NB4 (cell line): ENCODE measurements around the gene ZNF653.
A peak's percentile ranks its signal among the peaks of the same experiment; 100 is the strongest.

Experiments
- DNase-seq: peaks from one replicate; pipeline ENCODE4 v3.0.0; 2010; ENCODE audit warnings: low read depth
- H3K4me3 ChIP-seq: one replicate; pipeline ENCODE4 v1.5.1; 2011; ENCODE audit warnings: mild to moderate bottlenecking, low read depth, low read length, moderate library complexity
- MYC ChIP-seq: IDR thresholded peaks from 2 replicates; pipeline ENCODE4 v1.6.1; 2011; ENCODE audit warnings: low read depth, low read length
- POLR2A ChIP-seq: IDR thresholded peaks from 2 replicates; pipeline ENCODE4 v1.6.1; 2011; ENCODE audit warnings: mild to moderate bottlenecking; ENCODE audit not compliant: insufficient read length; ENCODE audit errors: extremely low read depth
- TF ChIP-seq, protein P1 (sequence below): IDR thresholded peaks from one replicate; pipeline ENCODE4 v1.5.1; 2012; ENCODE audit warnings: low read depth, low read length
- TF ChIP-seq, protein P2 (sequence below): IDR thresholded peaks from 2 replicates; pipeline ENCODE4 v1.6.1; 2011; ENCODE audit warnings: low read depth, low read length

Gene ZNF653

DNA sequence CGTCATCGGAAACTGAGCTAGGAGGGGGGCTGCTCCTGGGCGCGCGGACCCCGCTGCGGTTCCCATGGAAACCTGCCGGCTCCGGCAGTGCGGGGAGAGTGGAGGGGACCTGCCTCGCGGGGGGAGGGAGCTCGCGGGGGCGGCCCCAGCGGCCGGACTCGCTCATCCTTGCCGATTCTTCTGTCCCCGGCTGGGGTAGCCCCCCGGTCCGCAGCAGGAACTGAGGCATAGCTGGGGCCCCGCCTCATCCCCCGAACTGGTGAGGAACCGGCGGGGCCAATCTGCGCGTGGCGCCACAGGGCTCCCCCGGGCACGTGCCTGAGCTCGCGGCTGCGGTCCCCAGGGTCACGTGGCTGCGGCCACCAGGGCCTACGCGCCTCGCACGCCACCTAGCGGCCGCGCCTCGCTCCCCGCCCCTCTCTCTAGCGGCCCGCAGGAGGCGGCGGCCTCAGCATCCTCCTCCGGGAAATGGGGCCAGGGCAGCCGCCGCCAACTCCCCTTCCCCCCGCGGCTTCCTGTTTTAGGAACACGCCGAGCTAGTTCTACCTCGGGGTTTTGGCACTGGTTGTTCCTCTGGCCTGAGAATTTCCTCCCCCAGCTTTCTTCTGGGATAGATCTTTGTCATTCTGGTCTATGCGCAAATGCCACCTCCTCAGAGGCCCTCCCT lies 23.1 kb downstream of the ZNF653 start:
- TF ChIP-seq, protein P1, sequence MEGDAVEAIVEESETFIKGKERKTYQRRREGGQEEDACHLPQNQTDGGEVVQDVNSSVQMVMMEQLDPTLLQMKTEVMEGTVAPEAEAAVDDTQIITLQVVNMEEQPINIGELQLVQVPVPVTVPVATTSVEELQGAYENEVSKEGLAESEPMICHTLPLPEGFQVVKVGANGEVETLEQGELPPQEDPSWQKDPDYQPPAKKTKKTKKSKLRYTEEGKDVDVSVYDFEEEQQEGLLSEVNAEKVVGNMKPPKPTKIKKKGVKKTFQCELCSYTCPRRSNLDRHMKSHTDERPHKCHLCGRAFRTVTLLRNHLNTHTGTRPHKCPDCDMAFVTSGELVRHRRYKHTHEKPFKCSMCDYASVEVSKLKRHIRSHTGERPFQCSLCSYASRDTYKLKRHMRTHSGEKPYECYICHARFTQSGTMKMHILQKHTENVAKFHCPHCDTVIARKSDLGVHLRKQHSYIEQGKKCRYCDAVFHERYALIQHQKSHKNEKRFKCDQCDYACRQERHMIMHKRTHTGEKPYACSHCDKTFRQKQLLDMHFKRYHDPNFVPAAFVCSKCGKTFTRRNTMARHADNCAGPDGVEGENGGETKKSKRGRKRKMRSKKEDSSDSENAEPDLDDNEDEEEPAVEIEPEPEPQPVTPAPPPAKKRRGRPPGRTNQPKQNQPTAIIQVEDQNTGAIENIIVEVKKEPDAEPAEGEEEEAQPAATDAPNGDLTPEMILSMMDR: peak; percentile 60
- TF ChIP-seq MYC: peak; percentile 99
- TF ChIP-seq POLR2A: no peak
- TF ChIP-seq, protein P2, sequence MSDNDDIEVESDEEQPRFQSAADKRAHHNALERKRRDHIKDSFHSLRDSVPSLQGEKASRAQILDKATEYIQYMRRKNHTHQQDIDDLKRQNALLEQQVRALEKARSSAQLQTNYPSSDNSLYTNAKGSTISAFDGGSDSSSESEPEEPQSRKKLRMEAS: peak; percentile 100
- DNase-seq: peak; percentile 91
- H3K4me3 ChIP-seq: no peak overlapping the region

DNA sequence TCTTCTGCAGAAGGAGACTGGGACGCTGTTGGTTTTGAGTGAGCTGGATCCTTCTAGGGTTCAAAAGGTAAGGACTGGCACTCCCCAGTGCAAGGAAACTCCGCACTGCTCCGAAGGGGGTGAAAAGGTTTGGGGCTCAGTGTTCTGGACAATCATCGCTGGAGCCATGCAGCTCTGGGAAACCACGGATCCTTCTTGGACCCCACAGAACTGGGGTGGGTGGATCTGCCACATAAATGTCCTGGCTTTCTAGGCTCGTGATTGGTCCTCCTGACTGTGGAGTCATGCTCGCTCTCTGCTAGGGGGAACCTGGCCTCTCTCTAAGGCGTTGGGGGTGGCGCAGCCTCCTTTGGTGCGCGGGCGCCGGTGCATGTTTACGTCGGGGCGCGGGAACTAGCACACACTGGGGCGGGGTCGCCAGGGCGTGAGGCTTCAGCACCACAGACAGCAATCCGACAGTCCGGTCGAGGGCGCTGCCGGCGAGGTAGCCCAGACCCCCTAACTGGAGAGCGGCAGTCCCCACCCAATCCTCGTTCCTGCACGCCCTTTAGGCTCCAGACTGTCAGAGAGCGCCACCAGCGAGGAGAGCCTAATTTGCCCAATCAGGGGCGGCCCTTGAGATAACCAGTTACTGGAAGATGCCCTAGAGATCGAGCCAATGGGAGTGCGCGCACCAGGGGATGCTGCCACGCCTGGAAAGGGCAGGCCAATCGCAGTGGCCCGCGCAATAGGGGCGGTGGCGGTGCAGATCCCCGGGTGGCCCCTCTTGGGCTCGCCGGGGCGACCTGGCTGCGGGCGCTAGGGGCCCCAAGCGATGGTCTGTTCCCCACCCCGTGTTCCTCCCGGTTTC lies 23.9 kb downstream of the ZNF653 start:
- H3K4me3 ChIP-seq: no peak overlapping the region
- DNase-seq: peak; percentile 92
- TF ChIP-seq MYC (no peak), POLR2A (peak; percentile 15)
- TF ChIP-seq, protein P2: 0 out of 2 replicates have a peak, but pooled peaks have one; percentile 15
- TF ChIP-seq, protein P1: no peak

DNA sequence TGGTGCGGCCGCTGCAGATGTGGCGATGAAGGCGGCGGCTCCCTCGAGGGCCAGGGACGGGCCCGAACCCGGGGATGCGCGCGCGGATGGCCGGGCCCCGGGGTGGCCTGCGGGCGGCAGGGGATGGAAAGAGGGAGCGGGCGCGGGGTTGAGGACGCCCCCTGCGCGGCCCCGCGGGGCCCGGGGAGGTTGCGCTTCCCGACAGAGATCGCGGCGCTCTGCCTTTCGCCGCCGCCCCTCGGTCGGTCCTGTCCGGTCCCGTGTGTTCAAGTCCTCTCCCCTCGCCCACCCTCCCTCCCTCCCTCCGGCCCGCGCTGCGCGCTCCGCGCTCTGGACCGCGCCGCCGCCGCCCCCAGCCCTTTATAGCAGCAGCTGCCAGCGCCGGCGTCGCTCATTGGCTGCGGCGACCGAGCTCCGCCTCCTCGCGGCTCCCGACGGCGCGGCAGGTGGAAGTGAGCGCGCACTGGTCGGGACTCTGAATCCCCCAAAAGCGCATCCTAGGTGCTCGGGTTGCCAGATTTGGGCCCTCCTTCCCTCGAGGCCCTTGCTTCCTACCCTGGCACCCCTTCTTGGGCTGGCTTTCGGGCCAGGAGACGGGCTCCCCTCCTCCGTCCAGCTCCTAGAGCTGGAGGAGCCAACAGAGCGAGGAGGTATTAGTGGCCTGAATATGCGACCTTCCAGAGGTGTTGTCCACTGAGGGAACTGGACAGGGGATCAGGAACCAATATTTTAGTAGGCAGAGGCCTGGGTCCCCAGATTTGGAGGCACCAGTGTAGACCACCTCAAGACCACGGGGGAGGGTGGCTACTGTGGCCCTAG lies 24.7 kb downstream of the ZNF653 start, which contains the start of gene ELAVL3:
ELAVL3 (minus strand) TSS at position 332 of the 819 bp plus-strand sequence. CDS start 438 bp downstream, outside the sequence.
- TF ChIP-seq POLR2A (no peak), MYC (no peak)
- TF ChIP-seq, protein P2: no peak
- TF ChIP-seq, protein P1: no peak
- no peak within 1 kb of the TSS for H3K4me3 ChIP-seq
- no peak for DNase-seq

DNA sequence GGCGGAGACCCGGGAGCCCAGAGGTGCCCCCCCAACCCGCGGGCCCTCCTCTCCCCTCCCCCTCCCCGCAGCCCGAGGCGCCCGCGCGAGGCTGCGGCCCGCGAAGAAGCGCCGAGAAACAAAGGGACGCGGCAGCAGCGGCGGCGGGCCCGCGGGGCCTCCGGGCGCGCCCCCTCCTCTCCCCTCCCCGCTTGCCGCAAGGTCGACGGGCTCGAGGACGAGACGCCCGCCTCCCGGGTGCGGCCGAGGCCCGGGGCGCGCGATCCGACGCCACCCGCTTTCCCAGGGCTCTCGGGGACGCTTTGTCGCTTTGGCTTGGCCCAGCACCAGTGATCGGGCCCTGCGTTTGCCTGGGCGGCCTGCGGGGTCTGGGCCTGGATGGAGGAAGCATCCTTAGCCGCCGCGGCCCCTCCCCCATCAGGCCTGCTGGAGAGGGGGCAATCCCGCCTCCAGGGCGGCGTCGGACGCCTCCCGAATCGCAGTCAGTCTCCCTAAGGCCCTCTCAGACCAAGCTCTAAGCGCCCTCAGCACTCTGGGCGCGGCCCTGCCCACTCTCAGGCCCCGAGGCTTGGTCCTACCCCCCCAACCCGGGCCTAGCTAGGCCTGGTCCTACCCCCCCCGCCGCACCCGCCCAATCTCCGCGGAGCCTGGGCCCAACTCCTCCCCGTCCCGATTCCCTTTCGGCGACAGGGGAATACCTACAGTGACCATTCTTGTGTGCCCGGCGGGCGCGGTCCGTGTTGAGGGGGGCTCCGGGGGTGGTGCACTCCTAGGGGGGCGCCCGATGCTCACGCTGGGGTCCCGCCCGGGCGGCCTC lies 25.5 kb downstream of the ZNF653 start:
- peak; percentile 27 for DNase-seq
- H3K4me3 ChIP-seq: no peak overlapping the region

More for the DNA sequence above, 25.5 kb downstream of the ZNF653 start:
- TF ChIP-seq, protein P2: no peak
- TF ChIP-seq MYC: no peak
- no peak for TF ChIP-seq POLR2A
- TF ChIP-seq, protein P1: no peak
